Adrenal gland (tissue), 12 donors: ENCODE results near the gene SYNJ2. TPM values are rescaled to one million over a fixed set of nuclear protein-coding genes. Genes with fewer than 3 reads are reported as not detected.

Experiments
- DNase-seq, 7 donors: peaks; one replicate each; pipeline ENCODE4 v3.0.0-alpha.2; 2019 to 2020
- H3K27ac ChIP-seq, 5 donors: fragments of 200-600 bp; sonication (generic) in 4 of 5; 1 replicate in 3 of 5; 2 replicates in 2 of 5; pipeline versions ENCODE4 v1.5.1 to v1.8.0; 2016 to 2020; ENCODE audit warnings: mild to moderate bottlenecking in 1 of 5
- H3K27me3 ChIP-seq: fragments of 200-600 bp; 2 replicates; pipeline ENCODE4 v1.8.0; 2021
- H3K36me3 ChIP-seq, 2 donors: fragments of 200-600 bp; replicated peaks in 1 of 2; 1 replicate in 1 of 2; 2 replicates in 1 of 2; pipeline versions ENCODE4 v1.5.1 to v1.8.0; 2018 to 2022
- H3K4me1 ChIP-seq, 2 donors: fragments of 200-600 bp; replicated peaks in 1 of 2; 1 replicate in 1 of 2; 2 replicates in 1 of 2; pipeline versions ENCODE4 v1.5.1 to v1.8.0; 2018 to 2021
- H3K4me3 ChIP-seq, 4 donors: fragments of 200-600 bp; sonication (generic) in 3 of 4; one replicate each; pipeline ENCODE4 v1.5.1; 2016 to 2018
- H3K9me3 ChIP-seq, 3 donors: fragments of 200-600 bp; sonication (generic) in 1 of 3; replicated peaks in 1 of 3; 1 replicate in 2 of 3; 2 replicates in 1 of 3; pipeline versions ENCODE4 v1.5.1 to v1.8.0; 2016 to 2021
- POLR2A ChIP-seq, 2 donors: fragments of 450-650 bp; IDR thresholded peaks; one replicate each; pipeline ENCODE4 v1.6.1; 2017; ENCODE audit warnings: antibody characterized with exemption in 2 of 2, mild to moderate bottlenecking in 2 of 2, moderate library complexity in 1 of 2
- WGBS, 4 donors: extraction: QIAGEN DNeasy Blood & Tissue Kit in 2 of 4; methylation state at CpG; one replicate each; pipeline versions ENCODE4 v1.1.5 to v1.1.7; 2013 to 2017; 5-methylcytosine and 5-hydroxymethylcytosine counted together
- intact Hi-C, 2 donors: fragments of 100-400 bp; cut with DNase I; formaldehyde crosslinking; loops; one replicate each; pipeline versions ENCODE4 v1.14.1 to v1.15.0; 2022 to 2023
- polyA plus RNA-seq, 3 donors: library from polyadenylated mRNA; stranded (reverse); fragments of 200-250 nt in 2 of 3; fragments of 350-450 nt in 1 of 3; fragmentation: Illumina TruSeq in 1 of 3; extraction: RNeasy Lipid Tissue Mini Kit (QIAGEN cat#74804) in 1 of 3; gene quantifications; one replicate each; pipeline ENCODE4 v1.2.3, GENCODE V29; 2013 to 2014
- total RNA-seq, 9 donors: library from RNA; depleted of rRNA in 4 of 9; stranded (reverse); fragments of >200 nt in 4 of 9; fragments of 120-200 nt in 1 of 9; fragmentation: NEBNext Ultra II Directional in 1 of 9; extraction: Animal tissue kit (Norgen Biotek cat#: 25700) in 1 of 9; gene quantifications; one replicate each; pipeline versions ENCODE4 v1.1.0 to v1.2.4, GENCODE V29; 2013 to 2023
- TF ChIP-seq, protein P1 (sequence below), 6 experiments: fragments of 450-650 bp in 4 of 6; fragments of 200-600 bp in 2 of 6; sonication (generic) in 1 of 6; IDR thresholded peaks; 1 replicate in 5 of 6; 2 replicates in 1 of 6; pipeline versions ENCODE4 v1.5.1 to v1.8.0; 2016 to 2021; ENCODE audit warnings: antibody characterized with exemption in 6 of 6, mild to moderate bottlenecking in 2 of 6, moderate library complexity in 1 of 6
- donor health status: healthy with polysubstance abuse.
- donor health status: Bipolar disorder and iron deficiency.
- donor health status: DM: yes; HTN: yes; CAD: no.
- donor health status: DM: no; HTN: no; CAD: no.
- donor health status: DM: no; HTN: no; CAD: no.
- donor health status: DM: yes; HTN: yes; CAD: no.

The SYNJ2 gene
- total and polyA plus RNA-seq, 12 donors, result 1.6 to 20.5 (median 12.8) TPM

DNA sequence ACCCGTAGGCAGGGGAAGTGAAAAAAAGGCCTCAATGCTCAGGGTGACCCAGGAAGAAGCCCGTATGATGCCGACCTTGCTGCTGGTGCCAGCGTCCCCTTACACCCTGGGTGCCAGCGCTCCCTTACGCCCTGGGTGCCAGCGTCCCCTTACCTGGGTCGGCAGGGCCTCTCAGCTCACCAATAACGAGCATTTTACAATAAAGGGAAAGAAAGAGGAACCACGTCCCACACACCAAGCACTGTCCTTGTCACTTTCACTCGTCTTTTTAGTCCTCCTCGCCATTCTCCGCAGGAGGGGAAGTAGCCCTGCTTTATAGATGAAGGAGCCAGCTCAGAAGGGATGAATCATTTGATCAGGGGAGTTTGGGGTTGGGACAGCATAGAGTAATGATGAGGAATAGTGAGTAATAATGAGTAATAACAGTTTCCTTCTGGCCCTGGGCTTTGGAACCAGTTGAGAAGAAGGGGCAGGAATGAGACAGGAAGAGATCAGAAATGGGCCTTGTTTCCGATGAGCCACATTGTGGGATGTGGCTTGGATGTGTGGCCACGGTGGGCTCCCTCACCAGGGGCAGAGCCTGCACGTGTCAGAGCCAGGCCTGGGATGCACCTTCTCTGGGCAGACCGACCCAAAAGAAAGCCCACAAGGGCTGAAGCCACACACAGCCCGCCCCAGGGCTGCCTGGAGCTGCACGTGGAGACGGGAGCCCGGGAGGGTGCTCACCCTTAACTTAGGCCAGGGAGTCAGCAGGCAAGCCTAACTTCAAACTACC is 75.7 kb downstream of the SYNJ2 start:
- Histone ChIP-seq H3K4me3 (no peak overlapping the region), H3K9me3 (no peaks in the 10 kb centered on the region), H3K36me3 (no peaks in the 10 kb centered on the region), H3K4me1 (peaks cover 27 to 28% of the 10 kb centered on the region in 2 donors), H3K27ac (peak overlapping the region; percentile 48 to 92 (median 85)), H3K27me3 (no peaks in the 10 kb centered on the region)
- intact Hi-C loops, result no loop called here
- peak; percentile 33 to 72 (median 58) for DNase-seq
- TF ChIP-seq POLR2A (IDR thresholded peaks at IDR 0.05), result peak in 1 of 2 donors; percentile 52
- TF ChIP-seq, protein P1, sequence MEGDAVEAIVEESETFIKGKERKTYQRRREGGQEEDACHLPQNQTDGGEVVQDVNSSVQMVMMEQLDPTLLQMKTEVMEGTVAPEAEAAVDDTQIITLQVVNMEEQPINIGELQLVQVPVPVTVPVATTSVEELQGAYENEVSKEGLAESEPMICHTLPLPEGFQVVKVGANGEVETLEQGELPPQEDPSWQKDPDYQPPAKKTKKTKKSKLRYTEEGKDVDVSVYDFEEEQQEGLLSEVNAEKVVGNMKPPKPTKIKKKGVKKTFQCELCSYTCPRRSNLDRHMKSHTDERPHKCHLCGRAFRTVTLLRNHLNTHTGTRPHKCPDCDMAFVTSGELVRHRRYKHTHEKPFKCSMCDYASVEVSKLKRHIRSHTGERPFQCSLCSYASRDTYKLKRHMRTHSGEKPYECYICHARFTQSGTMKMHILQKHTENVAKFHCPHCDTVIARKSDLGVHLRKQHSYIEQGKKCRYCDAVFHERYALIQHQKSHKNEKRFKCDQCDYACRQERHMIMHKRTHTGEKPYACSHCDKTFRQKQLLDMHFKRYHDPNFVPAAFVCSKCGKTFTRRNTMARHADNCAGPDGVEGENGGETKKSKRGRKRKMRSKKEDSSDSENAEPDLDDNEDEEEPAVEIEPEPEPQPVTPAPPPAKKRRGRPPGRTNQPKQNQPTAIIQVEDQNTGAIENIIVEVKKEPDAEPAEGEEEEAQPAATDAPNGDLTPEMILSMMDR (IDR thresholded peaks at IDR 0.05), result no peak
- 52 to 61% (median 56%) methylated on average over 16 to 21 of the region's 21 CpGs for WGBS, 4 donors

DNA sequence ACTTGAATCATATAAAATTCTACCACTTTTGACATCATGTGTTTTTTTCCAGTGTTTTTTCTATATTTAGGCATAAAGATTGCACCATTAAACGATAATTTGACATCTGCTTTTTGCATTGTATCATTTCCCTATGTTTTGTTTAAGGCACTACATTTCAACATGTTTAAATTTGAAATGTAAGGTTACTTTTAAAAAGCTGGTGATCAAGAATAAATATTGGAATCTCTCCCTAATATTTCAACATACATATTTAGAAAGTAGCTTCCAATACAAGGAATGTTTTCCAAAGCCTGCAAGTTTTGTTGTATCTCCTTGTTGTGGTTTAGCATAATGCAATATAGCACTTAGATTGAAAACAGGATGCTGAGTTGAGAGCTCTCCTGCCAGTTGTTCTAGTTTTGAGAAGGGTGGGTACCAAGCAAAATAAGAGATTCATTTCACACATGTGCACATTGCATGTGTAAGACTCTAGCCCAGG is 76.5 kb downstream of the SYNJ2 start:
- Histone ChIP-seq H3K36me3 (no peaks in the 10 kb centered on the region), H3K9me3 (no peaks in the 10 kb centered on the region), H3K27me3 (no peaks in the 10 kb centered on the region), H3K4me1 (peaks cover 27 to 28% of the 10 kb centered on the region in 2 donors), H3K4me3 (no peak overlapping the region), H3K27ac (peak overlapping the region in 2 of 5 donors; percentile 86 to 92)
- intact Hi-C loops, result no loop called here
- TF ChIP-seq, protein P1 (IDR thresholded peaks at IDR 0.05), result no peak
- no peak for TF ChIP-seq POLR2A (IDR thresholded peaks at IDR 0.05)
- DNase-seq, result no peak
- WGBS, 4 donors, result 29 to 50% (median 31%) methylated on average over 1 of the region's 1 CpG

DNA sequence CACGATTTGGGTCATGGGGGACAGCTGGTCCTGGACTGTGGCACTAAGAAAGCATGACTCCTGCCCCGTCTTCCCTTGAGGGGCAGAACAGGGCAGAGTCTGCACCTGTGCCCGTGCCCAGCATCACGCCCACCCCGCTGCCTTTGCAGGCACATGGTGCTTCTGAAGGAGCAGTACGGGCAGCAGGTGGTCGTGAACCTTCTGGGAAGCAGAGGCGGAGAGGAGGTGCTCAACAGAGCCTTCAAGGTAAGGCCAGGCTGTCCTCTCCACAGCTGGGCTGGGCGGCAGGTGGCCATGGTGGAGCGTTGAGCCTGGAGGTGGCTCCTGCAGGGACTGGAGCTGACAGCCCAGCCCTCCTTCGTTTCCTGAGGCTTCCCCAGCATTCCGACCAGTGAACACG is 77.4 kb downstream of the SYNJ2 start:
- no peak overlapping the region for H3K27ac ChIP-seq

More for the DNA sequence above, 77.4 kb downstream of the SYNJ2 start:
- TF ChIP-seq, protein P1 (IDR thresholded peaks at IDR 0.05), result no peak
- no peak for TF ChIP-seq POLR2A (IDR thresholded peaks at IDR 0.05)
- H3K9me3 ChIP-seq, result no peaks in the 10 kb centered on the region
- peaks cover 27 to 28% of the 10 kb centered on the region in 2 donors for H3K4me1 ChIP-seq
- H3K4me3 ChIP-seq, result no peak overlapping the region
- H3K36me3 ChIP-seq, result no peaks in the 10 kb centered on the region
- no peaks in the 10 kb centered on the region for H3K27me3 ChIP-seq
- peak in 2 of 7 donors; percentile 14 to 45 for DNase-seq
- 91 to 99% (median 96%) methylated on average over 12 to 13 of the region's 13 CpGs for WGBS, 4 donors
- intact Hi-C loops, result no loop called here
